Epithelial cell of proximal tubule (primary cell): ENCODE results near the gene ZFHX3. TPM values are rescaled to one million over a fixed set of nuclear protein-coding genes. Genes with fewer than 3 reads are reported as not detected.
"Not testable (repeated sequence)": the region's sequence is repeated elsewhere in the genome, so short reads cannot be mapped to it uniquely, and the experiment has no call there.

ENCODE experiments used
- DNase-seq: peaks from one replicate; pipeline ENCODE4 v3.0.0-alpha.2; 2011; ENCODE audit warnings: low read depth
- H3K4me3 ChIP-seq: 2 replicates; pipeline ENCODE4 v1.5.1; 2011; ENCODE audit warnings: low read depth, mild to moderate bottlenecking, low read length
- total RNA-seq: library from RNA; depleted of rRNA; stranded (reverse); fragments of >200 nt; gene quantifications from 2 replicates; pipeline ENCODE4 v1.2.3, GENCODE V29; 2015
- TF ChIP-seq, protein P1 (sequence below): conservative IDR thresholded peaks from 2 replicates; pipeline ENCODE4 v1.5.1; 2012; ENCODE audit warnings: low read depth, mild to moderate bottlenecking, low read length

ZFHX3 gene
- total RNA-seq, 1 donor from 2014 or later, result 9.6 TPM

DNA sequence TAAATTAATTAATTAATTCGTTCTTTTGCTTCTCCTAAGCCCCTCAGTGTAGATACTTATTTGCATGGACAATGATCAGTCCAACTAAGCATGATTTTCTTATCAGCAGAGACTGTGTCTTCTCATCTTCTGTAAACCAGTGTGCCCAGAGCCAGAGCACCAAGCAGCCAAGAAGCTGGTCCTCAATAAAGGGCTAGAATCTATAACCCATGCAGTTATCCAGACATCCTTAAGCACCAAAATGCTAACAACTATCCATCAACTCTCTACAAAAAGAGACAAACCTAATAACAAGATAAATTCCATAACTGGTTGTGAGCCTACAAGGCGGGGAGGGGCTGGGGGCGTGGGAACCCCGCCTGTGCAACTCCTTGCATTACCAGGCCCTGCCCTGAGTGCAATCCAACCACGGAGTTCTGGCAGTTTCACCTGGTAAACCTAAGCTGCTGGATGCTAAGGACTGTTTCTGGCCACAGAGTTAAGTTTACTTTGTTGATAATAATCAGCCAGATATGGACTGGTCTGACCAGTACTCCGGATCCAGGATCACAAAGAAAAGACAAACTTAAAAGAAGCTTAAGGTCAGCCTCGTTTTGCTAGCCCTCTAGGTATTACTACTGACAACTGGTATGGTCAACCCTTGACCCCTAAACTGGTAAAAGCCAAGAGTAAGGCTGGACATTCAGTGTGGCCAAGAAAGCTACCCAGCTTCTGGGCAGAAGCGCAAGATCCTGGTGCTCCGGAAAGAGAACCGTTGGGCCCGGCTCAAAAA lies 51.5 kb downstream of the ZFHX3 start:
- DNase-seq, result no peak
- TF ChIP-seq, protein P1, sequence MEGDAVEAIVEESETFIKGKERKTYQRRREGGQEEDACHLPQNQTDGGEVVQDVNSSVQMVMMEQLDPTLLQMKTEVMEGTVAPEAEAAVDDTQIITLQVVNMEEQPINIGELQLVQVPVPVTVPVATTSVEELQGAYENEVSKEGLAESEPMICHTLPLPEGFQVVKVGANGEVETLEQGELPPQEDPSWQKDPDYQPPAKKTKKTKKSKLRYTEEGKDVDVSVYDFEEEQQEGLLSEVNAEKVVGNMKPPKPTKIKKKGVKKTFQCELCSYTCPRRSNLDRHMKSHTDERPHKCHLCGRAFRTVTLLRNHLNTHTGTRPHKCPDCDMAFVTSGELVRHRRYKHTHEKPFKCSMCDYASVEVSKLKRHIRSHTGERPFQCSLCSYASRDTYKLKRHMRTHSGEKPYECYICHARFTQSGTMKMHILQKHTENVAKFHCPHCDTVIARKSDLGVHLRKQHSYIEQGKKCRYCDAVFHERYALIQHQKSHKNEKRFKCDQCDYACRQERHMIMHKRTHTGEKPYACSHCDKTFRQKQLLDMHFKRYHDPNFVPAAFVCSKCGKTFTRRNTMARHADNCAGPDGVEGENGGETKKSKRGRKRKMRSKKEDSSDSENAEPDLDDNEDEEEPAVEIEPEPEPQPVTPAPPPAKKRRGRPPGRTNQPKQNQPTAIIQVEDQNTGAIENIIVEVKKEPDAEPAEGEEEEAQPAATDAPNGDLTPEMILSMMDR, result no peak
- H3K4me3 ChIP-seq, result no peak overlapping the region

DNA sequence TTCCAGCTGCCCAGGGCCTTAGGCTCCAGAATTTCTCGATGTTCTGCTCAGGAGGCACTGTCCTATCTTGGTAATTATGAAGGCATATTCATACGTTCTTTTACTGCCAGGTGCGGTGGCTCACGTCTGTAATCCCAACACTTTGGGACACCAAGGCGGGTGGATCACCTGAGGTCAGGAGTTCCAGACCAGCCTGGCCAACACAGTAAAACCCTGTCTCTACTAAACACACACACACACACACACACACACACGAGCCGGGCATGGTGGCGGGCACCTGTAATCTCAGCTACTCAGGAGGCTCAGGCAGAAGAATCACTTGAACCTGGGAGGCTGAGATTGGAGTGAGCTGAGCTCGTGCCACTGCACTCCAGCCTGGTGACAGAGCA lies 52.1 kb downstream of the ZFHX3 start:
- H3K4me3 ChIP-seq, DNase-seq: not testable (repeated sequence)

GRCh38 chr16:72995151-72995881 lies 52.6 kb downstream of the ZFHX3 start:
- no peak for DNase-seq
- TF ChIP-seq, protein P1, result peak; percentile 54

GRCh38 chr16:72992142-72992601 lies 55.8 kb downstream of the ZFHX3 start:
- TF ChIP-seq, protein P1, result no peak

More at GRCh38 chr16:72995151-72995881, 52.6 kb downstream of the ZFHX3 start:
- H3K4me3 ChIP-seq, result no peak overlapping the region

GRCh38 chr16:72991644-72992043 lies 56.3 kb downstream of the ZFHX3 start:
- no peak overlapping the region for H3K4me3 ChIP-seq
- TF ChIP-seq, protein P1, result no peak
- no peak for DNase-seq

More at GRCh38 chr16:72992142-72992601, 55.8 kb downstream of the ZFHX3 start:
- H3K4me3 ChIP-seq, result no peak overlapping the region
- DNase-seq, result no peak

DNA sequence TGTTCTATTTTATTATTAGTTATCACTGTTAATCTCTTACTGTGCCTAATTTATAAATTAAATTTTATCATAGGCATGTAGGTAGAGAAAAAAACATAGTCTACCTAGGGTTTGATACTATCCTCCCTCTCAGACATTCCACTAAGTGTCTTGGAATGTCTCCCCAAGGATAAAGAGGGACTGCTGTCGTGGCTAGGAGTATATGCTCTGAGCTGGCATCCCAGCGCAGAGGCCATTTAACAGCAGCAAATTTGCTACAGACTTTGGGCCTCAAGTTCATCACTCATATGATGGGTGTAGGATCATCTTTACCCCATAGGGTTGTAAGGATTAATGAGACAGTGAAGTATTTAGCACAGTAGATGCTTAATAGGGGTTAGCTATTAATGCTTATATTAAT lies 56.7 kb downstream of the ZFHX3 start:
- no peak overlapping the region for H3K4me3 ChIP-seq
- DNase-seq, result no peak
- TF ChIP-seq, protein P1, result no peak

- TF ChIP-seq, protein P1, result no peak
- no peak for DNase-seq
- peak overlapping the region; percentile 41 for H3K4me3 ChIP-seq
These were observed 57.4 kb downstream of the ZFHX3 start for GRCh38 chr16:72990571-72990970.
